ENCODE data around the gene GALNT8.
"Not testable (repeated sequence)": the region's sequence is repeated elsewhere in the genome, so short reads cannot be mapped to it uniquely, and the experiment has no call there.

Gene GALNT8

GRCh38 chr12:4743046-4743445, 22.8 kb downstream of the GALNT8 start:
- Histone ChIP-seq H3K4me1 (ENCODE audit: low read length) (no peaks in the 10 kb centered on the region), H2AFZ (ENCODE audit: low read depth, low read length) (no peak overlapping the region), H3K27ac (ENCODE audit: low read length) (no peak overlapping the region), H3K27me3 (ENCODE audit: low read depth, low read length) (peaks cover 13% of the 10 kb centered on the region), H3K79me2 (ENCODE audit: low read length) (no peaks in the 10 kb centered on the region), H3K9me3 (ENCODE audit: insufficient read depth, low read length) (no peaks in the 10 kb centered on the region), H3K4me3 (ENCODE audit: low read length) (no peak overlapping the region), H4K20me1 (ENCODE audit: insufficient read depth, low read length) (no peaks in the 10 kb centered on the region), H3K9ac (ENCODE audit: low read length) (no peak overlapping the region), H3K36me3 (replicated peaks; ENCODE audit: low read depth, low read length) (no peaks in the 10 kb centered on the region), H3K4me2 (ENCODE audit: low read length) (no peak overlapping the region)
- TF ChIP-seq CTCF (IDR thresholded peaks at IDR 0.05; ENCODE audit: low read depth, low read length) (no peak; the same call in 1 of the 2 replicates), EZH2phosphoT487 (IDR thresholded peaks at IDR 0.05; ENCODE audit: low read depth) (no peak)

- no peak overlapping the region for H3K4me3 ChIP-seq (ENCODE audit: low read length)
- no peak overlapping the region for H2AFZ ChIP-seq (ENCODE audit: low read depth, low read length)
- H4K20me1 ChIP-seq (ENCODE audit: insufficient read depth, low read length) = no peaks in the 10 kb centered on the region
- TF ChIP-seq CTCF (IDR thresholded peaks at IDR 0.05; ENCODE audit: low read depth, low read length) (no peak), EZH2phosphoT487 (IDR thresholded peaks at IDR 0.05; ENCODE audit: low read depth) (no peak)
- no peaks in the 10 kb centered on the region for H3K4me1 ChIP-seq (ENCODE audit: low read length)
- H3K36me3 ChIP-seq (replicated peaks; ENCODE audit: low read depth, low read length) = no peaks in the 10 kb centered on the region
- no peaks in the 10 kb centered on the region for H3K9me3 ChIP-seq (ENCODE audit: insufficient read depth, low read length)
- no peak overlapping the region for H3K4me2 ChIP-seq (ENCODE audit: low read length)
- no peak overlapping the region for H3K27ac ChIP-seq (ENCODE audit: low read length)
- H3K27me3 ChIP-seq (ENCODE audit: low read depth, low read length) = peaks cover 4% of the 10 kb centered on the region
- H3K9ac ChIP-seq (ENCODE audit: low read length) = no peak overlapping the region
- H3K79me2 ChIP-seq (ENCODE audit: low read length) = no peaks in the 10 kb centered on the region
Measured at GRCh38 chr12:4744709-4745108, 24.5 kb downstream of the GALNT8 start.

- Histone ChIP-seq H3K27me3 (ENCODE audit: low read depth, low read length) (peaks cover 4% of the 10 kb centered on the region; the same call in 1 of the 2 replicates), H4K20me1 (ENCODE audit: insufficient read depth, low read length) (no peaks in the 10 kb centered on the region), H3K9ac (ENCODE audit: low read length) (no peak overlapping the region), H3K4me3 (ENCODE audit: low read length) (no peak overlapping the region), H3K4me2 (ENCODE audit: low read length) (no peak overlapping the region), H3K4me1 (ENCODE audit: low read length) (no peaks in the 10 kb centered on the region), H3K27ac (ENCODE audit: low read length) (no peak overlapping the region), H3K36me3 (replicated peaks; ENCODE audit: low read depth, low read length) (no peaks in the 10 kb centered on the region), H2AFZ (ENCODE audit: low read depth, low read length) (no peak overlapping the region), H3K79me2 (ENCODE audit: low read length) (no peaks in the 10 kb centered on the region), H3K9me3 (ENCODE audit: insufficient read depth, low read length) (no peaks in the 10 kb centered on the region)
- TF ChIP-seq CTCF (IDR thresholded peaks at IDR 0.05; ENCODE audit: low read depth, low read length) (no peak), EZH2phosphoT487 (IDR thresholded peaks at IDR 0.05; ENCODE audit: low read depth) (no peak)
Measured at GRCh38 chr12:4745249-4745648, 25.0 kb downstream of the GALNT8 start.

- H3K4me1 ChIP-seq (ENCODE audit: low read length); H3K36me3 ChIP-seq (replicated peaks; ENCODE audit: low read depth, low read length); H3K4me3 ChIP-seq (ENCODE audit: low read length); H2AFZ ChIP-seq (ENCODE audit: low read depth, low read length); H3K9me3 ChIP-seq (ENCODE audit: insufficient read depth, low read length); H3K9ac ChIP-seq (ENCODE audit: low read length); H3K27ac ChIP-seq (ENCODE audit: low read length); H3K4me2 ChIP-seq (ENCODE audit: low read length); H3K27me3 ChIP-seq (ENCODE audit: low read depth, low read length); H4K20me1 ChIP-seq (ENCODE audit: insufficient read depth, low read length); H3K79me2 ChIP-seq (ENCODE audit: low read length): not testable (repeated sequence)
Measured at GRCh38 chr12:4751654-4752053, 31.5 kb downstream of the GALNT8 start.

GRCh38 chr12:4762773-4763172, 42.6 kb downstream of the GALNT8 start:
- H3K36me3 ChIP-seq (replicated peaks; ENCODE audit: low read depth, low read length) = no peaks in the 10 kb centered on the region
- H3K9ac ChIP-seq (ENCODE audit: low read length) = no peak overlapping the region
- no peaks in the 10 kb centered on the region for H3K27me3 ChIP-seq (ENCODE audit: low read depth, low read length)
- no peaks in the 10 kb centered on the region for H3K79me2 ChIP-seq (ENCODE audit: low read length)
- no peaks in the 10 kb centered on the region for H3K4me1 ChIP-seq (ENCODE audit: low read length)
- H3K4me3 ChIP-seq (ENCODE audit: low read length) = no peak overlapping the region
- TF ChIP-seq EZH2phosphoT487 (IDR thresholded peaks at IDR 0.05; ENCODE audit: low read depth) = no peak
- no peak for TF ChIP-seq CTCF (IDR thresholded peaks at IDR 0.05; ENCODE audit: low read depth, low read length)
- no peak overlapping the region for H3K27ac ChIP-seq (ENCODE audit: low read length)
- H4K20me1 ChIP-seq (ENCODE audit: insufficient read depth, low read length) = no peaks in the 10 kb centered on the region
- no peak overlapping the region for H2AFZ ChIP-seq (ENCODE audit: low read depth, low read length)
- H3K9me3 ChIP-seq (ENCODE audit: insufficient read depth, low read length) = no peaks in the 10 kb centered on the region
- no peak overlapping the region for H3K4me2 ChIP-seq (ENCODE audit: low read length)

Measured in OCI-LY3 (cell line).